ENCODE results near the gene SALL4.
"Not testable (repeated sequence)": the region's sequence is repeated elsewhere in the genome, so short reads cannot be mapped to it uniquely, and the experiment has no call there.

Gene SALL4

DNA sequence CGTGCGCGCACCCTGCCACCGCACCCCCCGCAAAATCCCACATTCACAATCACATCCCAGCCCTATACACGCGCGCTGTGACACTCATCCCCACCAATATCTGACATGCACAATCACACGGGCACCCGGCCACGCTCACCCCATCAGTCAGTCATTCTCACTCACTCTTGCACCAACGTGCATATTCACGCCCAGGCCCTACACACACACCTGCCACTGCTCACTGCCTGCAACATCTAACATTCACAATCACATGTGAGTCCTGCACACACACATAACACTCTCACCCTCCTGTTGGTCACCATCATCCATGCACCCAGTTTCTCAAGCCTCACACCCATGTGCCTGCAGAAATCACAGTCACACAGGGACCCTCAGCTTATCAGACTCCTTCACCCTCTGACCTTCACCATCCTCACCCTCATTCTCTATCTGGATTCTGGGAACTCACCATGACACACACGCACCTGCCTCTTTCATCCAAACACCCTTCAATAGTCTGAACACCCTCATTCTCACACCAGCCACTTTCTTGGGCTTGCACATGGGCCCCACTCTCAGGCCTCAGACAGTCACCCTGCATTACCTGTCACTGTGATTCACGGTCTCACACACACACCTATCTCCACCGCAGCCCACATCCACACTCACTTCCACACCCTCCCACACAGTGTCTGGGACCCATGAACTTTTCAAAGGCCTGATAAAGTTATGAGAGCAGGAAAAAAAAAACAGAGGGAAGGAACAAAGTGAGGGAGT, 33.4 kb downstream of the SALL4 start:
- TF ChIP-seq, protein P1, sequence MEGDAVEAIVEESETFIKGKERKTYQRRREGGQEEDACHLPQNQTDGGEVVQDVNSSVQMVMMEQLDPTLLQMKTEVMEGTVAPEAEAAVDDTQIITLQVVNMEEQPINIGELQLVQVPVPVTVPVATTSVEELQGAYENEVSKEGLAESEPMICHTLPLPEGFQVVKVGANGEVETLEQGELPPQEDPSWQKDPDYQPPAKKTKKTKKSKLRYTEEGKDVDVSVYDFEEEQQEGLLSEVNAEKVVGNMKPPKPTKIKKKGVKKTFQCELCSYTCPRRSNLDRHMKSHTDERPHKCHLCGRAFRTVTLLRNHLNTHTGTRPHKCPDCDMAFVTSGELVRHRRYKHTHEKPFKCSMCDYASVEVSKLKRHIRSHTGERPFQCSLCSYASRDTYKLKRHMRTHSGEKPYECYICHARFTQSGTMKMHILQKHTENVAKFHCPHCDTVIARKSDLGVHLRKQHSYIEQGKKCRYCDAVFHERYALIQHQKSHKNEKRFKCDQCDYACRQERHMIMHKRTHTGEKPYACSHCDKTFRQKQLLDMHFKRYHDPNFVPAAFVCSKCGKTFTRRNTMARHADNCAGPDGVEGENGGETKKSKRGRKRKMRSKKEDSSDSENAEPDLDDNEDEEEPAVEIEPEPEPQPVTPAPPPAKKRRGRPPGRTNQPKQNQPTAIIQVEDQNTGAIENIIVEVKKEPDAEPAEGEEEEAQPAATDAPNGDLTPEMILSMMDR (IDR thresholded peaks at IDR 0.05; ENCODE audit: low read depth, low read length, missing control alignments): no peak
- in situ Hi-C loops (cut with HindIII; ENCODE audit: low sequenced_read_pairs): no loop called here
- DNase-seq (ENCODE audit: low read depth): no peak
- peak overlapping the region; percentile 20 for H3K4me3 ChIP-seq (ENCODE audit: low read depth, low read length)

DNA sequence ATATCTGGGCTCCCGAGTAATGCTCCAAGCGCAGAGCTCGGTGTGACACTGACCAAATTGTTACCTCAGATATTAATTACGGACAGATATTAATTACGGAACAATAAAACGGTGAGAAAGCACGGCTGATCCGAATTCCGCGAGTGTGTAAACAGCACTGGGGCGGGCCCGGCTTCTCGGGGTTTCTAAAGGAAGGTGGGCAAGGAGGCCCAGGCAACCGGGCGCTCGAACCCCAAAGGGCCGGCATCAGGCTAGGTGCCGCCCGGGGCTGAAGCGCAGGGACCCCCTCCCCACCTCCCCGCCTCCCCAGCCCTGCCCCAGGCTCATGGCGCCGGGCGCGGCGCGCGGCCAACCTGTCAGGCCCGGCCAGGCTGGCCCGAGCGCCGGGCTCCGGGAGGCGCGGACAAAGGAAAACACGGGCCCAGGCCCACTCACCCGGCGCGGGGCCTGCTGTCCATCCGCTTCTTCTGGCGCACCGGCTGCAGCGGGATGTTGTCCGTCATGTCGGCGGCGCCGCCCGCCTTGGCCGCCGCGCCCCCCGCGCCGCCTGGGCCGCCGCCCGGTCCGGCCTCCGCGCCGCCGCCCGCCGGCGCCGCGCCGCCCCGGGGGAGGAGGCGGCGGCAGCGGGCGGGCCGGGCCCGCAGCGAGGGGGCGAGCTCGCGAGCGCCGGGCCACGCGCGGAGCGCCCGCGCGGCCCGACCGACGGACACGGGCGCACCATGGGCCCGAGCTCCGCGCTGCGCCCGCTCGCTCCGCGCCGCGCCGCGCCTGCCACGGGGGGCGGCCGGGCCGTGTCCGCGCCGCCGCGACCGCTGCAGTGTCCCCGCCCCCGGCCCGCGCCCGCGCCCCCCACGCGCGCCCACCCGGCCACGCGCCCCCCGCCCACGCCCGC, 34.2 kb downstream of the SALL4 start, which contains the start of gene ATP9A:
TSS of gene ATP9A (minus strand) at position 524 of the 892 bp plus-strand sequence. CDS start at position 503, 21 bp downstream.
- DNase-seq (ENCODE audit: low read depth): no peak
- in situ Hi-C loops (cut with HindIII; ENCODE audit: low sequenced_read_pairs): no loop called here
- TF ChIP-seq, protein P1 (IDR thresholded peaks at IDR 0.05; ENCODE audit: low read depth, low read length, missing control alignments): no peak
- H3K4me3 ChIP-seq (ENCODE audit: low read depth, low read length): peak within 1 kb of the TSS; percentile 87

DNA sequence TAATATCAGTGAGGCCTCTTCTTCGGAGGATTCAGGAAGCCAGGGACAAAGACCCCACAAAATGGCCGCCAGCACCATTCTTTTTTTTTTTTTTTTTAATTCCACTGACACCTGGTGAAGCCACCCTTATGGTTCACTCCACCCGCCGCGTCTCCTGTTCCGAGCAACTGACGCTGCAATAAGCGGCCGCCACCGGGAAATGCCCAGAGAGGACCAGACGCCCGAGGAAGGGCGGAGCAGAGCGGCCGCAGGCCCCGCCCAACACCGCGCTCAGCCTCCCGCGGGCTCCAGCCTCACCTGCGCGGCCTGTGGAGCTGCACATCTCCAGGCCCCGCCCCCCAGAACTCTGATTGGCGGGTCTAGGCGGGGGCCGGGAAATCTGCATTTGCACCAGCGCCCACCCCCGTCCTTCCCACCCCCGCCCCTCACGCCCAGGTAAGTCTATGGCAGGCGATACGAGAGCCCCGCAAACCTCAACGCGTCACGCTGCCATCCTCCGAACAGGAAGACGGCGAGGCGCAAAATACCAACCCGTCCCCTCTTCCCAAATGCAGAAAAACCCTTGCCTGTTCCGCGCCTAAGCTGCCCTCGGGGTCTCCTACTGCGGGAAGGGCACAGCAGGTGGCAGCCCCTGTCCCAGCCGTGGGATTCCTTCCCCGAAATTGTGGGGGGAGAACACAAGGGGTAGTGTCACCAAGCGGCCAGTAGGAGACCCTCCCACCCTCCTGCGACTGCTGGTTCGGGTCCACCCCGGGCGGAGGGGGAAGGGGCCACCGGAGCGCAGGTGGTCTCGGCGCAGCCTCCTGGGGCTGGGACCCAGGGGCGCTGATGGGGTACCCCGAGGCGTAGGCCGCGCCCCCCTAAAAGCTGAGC, 35.1 kb downstream of the SALL4 start:
- in situ Hi-C loops (cut with HindIII; ENCODE audit: low sequenced_read_pairs): no loop called here

DNA sequence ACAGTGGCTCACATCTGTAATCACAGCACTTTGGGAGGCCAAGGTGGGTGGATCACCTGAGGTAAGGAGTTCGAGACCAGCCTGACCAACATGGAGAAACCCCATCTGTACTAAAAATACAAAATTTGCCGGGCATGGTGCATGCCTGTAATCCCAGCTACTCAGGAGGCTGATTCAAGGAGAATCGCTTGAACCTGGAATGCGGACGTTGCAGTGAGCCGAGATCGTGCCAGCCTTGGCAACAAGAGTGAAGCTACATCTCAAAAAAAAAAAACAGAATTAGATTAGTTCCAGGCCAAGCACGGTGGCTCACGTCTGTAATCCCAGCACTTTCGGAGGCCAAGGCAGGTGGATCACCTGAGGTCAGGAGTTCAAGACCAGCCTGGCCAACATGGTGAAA, 36.9 kb downstream of the SALL4 start:
- H3K4me3 ChIP-seq (ENCODE audit: low read depth, low read length); in situ Hi-C loops (cut with HindIII; ENCODE audit: low sequenced_read_pairs): not testable (repeated sequence)

More for the DNA sequence above, 35.1 kb downstream of the SALL4 start:
- peak overlapping the region; percentile 87 for H3K4me3 ChIP-seq (ENCODE audit: low read depth, low read length)
- no peak for DNase-seq (ENCODE audit: low read depth)
- TF ChIP-seq, protein P1 (IDR thresholded peaks at IDR 0.05; ENCODE audit: low read depth, low read length, missing control alignments): peak; percentile 48

DNA sequence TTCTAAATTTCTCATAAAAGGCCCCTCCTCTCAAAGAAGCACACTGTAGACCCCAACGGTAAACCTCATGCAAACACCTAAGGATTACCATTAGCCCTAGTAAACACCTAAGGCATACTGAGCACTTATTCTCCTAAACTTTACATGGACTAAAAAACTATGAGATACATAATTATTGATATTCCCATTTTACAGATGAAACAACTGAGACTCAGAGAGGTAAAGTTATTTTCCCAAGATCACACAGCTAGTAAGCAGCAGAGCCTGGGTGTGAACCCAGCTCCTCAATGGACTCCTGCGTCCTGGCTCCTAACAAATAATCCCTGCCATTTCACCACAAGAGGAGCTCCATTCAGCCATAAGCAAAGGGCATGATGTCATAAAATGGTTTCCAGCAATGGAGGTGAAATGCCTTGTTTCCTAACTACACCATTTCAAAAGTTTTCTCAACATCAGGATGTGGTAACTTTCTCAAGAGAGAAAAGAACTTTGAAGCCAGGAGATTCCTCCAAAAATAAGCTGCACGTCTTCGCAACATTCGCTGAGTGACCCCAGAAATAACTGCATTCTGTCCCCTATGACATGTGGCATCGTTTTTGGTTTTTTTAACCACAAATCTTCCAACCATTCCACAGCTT, 38.2 kb downstream of the SALL4 start:
- H3K4me3 ChIP-seq (ENCODE audit: low read depth, low read length): no peak overlapping the region
- in situ Hi-C loops (cut with HindIII; ENCODE audit: low sequenced_read_pairs): no loop called here
- no peak for DNase-seq (ENCODE audit: low read depth)
- TF ChIP-seq, protein P1 (IDR thresholded peaks at IDR 0.05; ENCODE audit: low read depth, low read length, missing control alignments): no peak

More for the DNA sequence above, 36.9 kb downstream of the SALL4 start:
- not testable (repeated sequence) for DNase-seq (ENCODE audit: low read depth)

DNA sequence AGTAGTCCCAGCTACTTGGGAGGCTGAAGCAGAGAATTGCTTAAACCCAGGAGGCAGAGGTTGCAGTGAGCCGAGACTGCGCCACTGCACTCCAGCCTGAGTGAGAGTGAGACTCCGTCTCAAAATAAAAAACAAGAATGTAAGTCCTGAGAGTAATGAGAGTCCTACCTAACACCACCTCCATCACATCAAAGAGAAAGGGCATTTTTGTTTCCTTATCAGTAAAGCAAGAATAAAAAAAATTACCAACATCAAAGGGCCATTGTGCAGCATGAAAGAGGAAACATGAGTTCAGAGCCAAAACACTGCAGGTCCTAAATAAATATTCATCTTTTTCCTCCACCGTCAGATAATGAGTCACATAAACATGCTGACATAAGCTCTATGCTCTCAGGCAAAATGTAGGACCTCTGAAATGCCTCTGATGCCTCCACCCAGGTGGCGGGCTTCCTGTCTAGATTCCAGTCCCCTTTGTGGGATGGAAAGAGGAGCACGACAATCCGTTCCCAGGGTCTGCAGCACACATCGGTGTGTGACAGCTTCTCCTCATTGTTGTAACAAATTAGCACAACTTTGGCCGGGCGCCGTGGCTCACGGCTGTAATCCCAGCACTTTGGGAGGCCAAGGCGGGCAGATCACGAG, 41.3 kb downstream of the SALL4 start:
- in situ Hi-C loops (cut with HindIII; ENCODE audit: low sequenced_read_pairs): no loop called here
- DNase-seq (ENCODE audit: low read depth): peak; percentile 80
- no peak overlapping the region for H3K4me3 ChIP-seq (ENCODE audit: low read depth, low read length)
- TF ChIP-seq, protein P1 (IDR thresholded peaks at IDR 0.05; ENCODE audit: low read depth, low read length, missing control alignments): no peak
